Left lung (tissue), 10 donors: ENCODE data around the gene TOX2. TPM values are rescaled to one million over a fixed set of nuclear protein-coding genes. Genes with fewer than 3 reads are reported as not detected.

Experiments used
- ATAC-seq: fragments of 200-7000 bp; cut with Tn5 transposase; one replicate; pipeline ENCODE4 v1.9.1; 2020; ENCODE audit warnings: moderate library complexity
- DNase-seq, 4 donors: peaks; one replicate each; pipeline ENCODE4 v3.0.0-alpha.2; 2013 to 2020
- H3K27ac ChIP-seq, 2 donors: fragments of 200-600 bp; sonication (generic) in 1 of 2; one replicate each; pipeline versions ENCODE4 v1.5.0 to v1.8.0; 2020 to 2021
- H3K27me3 ChIP-seq, 2 donors: fragments of 200-600 bp; sonication (generic) in 1 of 2; one replicate each; pipeline versions ENCODE4 v1.5.0 to v1.8.0; 2020 to 2021
- H3K36me3 ChIP-seq, 2 donors: fragments of 200-600 bp; sonication (generic) in 1 of 2; one replicate each; pipeline versions ENCODE4 v1.5.0 to v1.8.0; 2020 to 2021
- H3K4me1 ChIP-seq, 2 donors: fragments of 200-600 bp; one replicate each; pipeline ENCODE4 v1.8.0; 2021
- H3K4me3 ChIP-seq, 2 donors: fragments of 200-600 bp; sonication (generic) in 1 of 2; one replicate each; pipeline versions ENCODE4 v1.5.0 to v1.8.0; 2020 to 2021; ENCODE audit warnings: mild to moderate bottlenecking in 1 of 2
- H3K9me3 ChIP-seq, 2 donors: fragments of 200-600 bp; sonication (generic) in 1 of 2; one replicate each; pipeline versions ENCODE4 v1.5.0 to v1.8.0; 2020 to 2021
- intact Hi-C, 2 donors: fragments of 100-400 bp; cut with DNase I; formaldehyde crosslinking; loops; one replicate each; pipeline versions ENCODE4 v1.11.2 to v1.14.2; 2022
- polyA plus RNA-seq, 6 donors: library from polyadenylated mRNA; unstranded; fragments of 120-200 nt; gene quantifications; one replicate each; pipeline ENCODE4 v1.2.1, GENCODE V29; 2013; ENCODE audit not compliant: insufficient read length in 6 of 6
- total RNA-seq, 2 donors: library from RNA; stranded (reverse); fragmentation: NEBNext Ultra II Directional; extraction: Animal tissue kit (Norgen Biotek cat#: 25700); gene quantifications; one replicate each; pipeline ENCODE4 v1.2.1, GENCODE V29; 2021
- TF ChIP-seq, protein P1 (sequence below), 2 donors: fragments of 200-600 bp; sonication (generic) in 1 of 2; IDR thresholded peaks; one replicate each; pipeline versions ENCODE4 v1.5.0 to v1.8.0; 2021; ENCODE audit warnings: antibody characterized with exemption in 2 of 2
- donor health status: DM: no; HTN: yes; CAD: no.
- donor health status: DM: no; HTN: no; CAD: no.

TOX2 gene
- total and polyA plus RNA-seq, 8 donors = 14.5 to 61.1 (median 41.3) TPM

- TF ChIP-seq, protein P1, sequence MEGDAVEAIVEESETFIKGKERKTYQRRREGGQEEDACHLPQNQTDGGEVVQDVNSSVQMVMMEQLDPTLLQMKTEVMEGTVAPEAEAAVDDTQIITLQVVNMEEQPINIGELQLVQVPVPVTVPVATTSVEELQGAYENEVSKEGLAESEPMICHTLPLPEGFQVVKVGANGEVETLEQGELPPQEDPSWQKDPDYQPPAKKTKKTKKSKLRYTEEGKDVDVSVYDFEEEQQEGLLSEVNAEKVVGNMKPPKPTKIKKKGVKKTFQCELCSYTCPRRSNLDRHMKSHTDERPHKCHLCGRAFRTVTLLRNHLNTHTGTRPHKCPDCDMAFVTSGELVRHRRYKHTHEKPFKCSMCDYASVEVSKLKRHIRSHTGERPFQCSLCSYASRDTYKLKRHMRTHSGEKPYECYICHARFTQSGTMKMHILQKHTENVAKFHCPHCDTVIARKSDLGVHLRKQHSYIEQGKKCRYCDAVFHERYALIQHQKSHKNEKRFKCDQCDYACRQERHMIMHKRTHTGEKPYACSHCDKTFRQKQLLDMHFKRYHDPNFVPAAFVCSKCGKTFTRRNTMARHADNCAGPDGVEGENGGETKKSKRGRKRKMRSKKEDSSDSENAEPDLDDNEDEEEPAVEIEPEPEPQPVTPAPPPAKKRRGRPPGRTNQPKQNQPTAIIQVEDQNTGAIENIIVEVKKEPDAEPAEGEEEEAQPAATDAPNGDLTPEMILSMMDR (IDR thresholded peaks at IDR 0.05) = no peak
- Histone ChIP-seq H3K36me3 (no peaks in the 10 kb centered on the region), H3K4me3 (no peak overlapping the region), H3K4me1 (no peaks in the 10 kb centered on the region), H3K9me3 (no peaks in the 10 kb centered on the region), H3K27me3 (no peaks in the 10 kb centered on the region), H3K27ac (no peak overlapping the region)
- DNase-seq (no peak), ATAC-seq (no peak)
- intact Hi-C loops = no loop called here
Observed at GRCh38 chr20:44027343-44028002, 112.8 kb downstream of the TOX2 start.

GRCh38 chr20:44028003-44028730, 113.5 kb downstream of the TOX2 start:
- intact Hi-C loops = no loop called here

GRCh38 chr20:44028868-44029847, 114.5 kb downstream of the TOX2 start:
- ATAC-seq (no peak), DNase-seq (no peak)
- no peaks in the 10 kb centered on the region for H3K27me3 ChIP-seq
- no peak overlapping the region for H3K4me3 ChIP-seq
- intact Hi-C loops = no loop called here
- H3K4me1 ChIP-seq = no peaks in the 10 kb centered on the region
- no peaks in the 10 kb centered on the region for H3K36me3 ChIP-seq
- TF ChIP-seq, protein P1 (IDR thresholded peaks at IDR 0.05) = no peak
- no peak overlapping the region for H3K27ac ChIP-seq
- H3K9me3 ChIP-seq = no peaks in the 10 kb centered on the region

More at GRCh38 chr20:44028003-44028730, 113.5 kb downstream of the TOX2 start:
- Histone ChIP-seq H3K27ac (no peak overlapping the region), H3K9me3 (no peaks in the 10 kb centered on the region), H3K27me3 (no peaks in the 10 kb centered on the region), H3K4me1 (no peaks in the 10 kb centered on the region), H3K4me3 (no peak overlapping the region), H3K36me3 (no peaks in the 10 kb centered on the region)
- ATAC-seq (no peak), DNase-seq (no peak)
- TF ChIP-seq, protein P1 (IDR thresholded peaks at IDR 0.05) = no peak

GRCh38 chr20:44029848-44030230, 115.2 kb downstream of the TOX2 start:
- no peaks in the 10 kb centered on the region for H3K36me3 ChIP-seq
- H3K4me1 ChIP-seq = no peaks in the 10 kb centered on the region
- H3K4me3 ChIP-seq = no peak overlapping the region
- DNase-seq (no peak), ATAC-seq (no peak)
- no peaks in the 10 kb centered on the region for H3K9me3 ChIP-seq
- TF ChIP-seq, protein P1 (IDR thresholded peaks at IDR 0.05) = no peak
- intact Hi-C loops = no loop called here
- H3K27me3 ChIP-seq = no peaks in the 10 kb centered on the region
- H3K27ac ChIP-seq = no peak overlapping the region
